ENCODE measurements around the gene MAMDC4.
"Not testable (repeated sequence)": the region's sequence is repeated elsewhere in the genome, so short reads cannot be mapped to it uniquely, and the experiment has no call there.

MAMDC4 gene

GRCh38 chr9:136851941-136852663 lies at the start of gene MAMDC4:
Gene MAMDC4, plus strand, starts transcription at chr9:136852346. Its CDS starts 71 bp downstream, at chr9:136852417.
- DNase-seq = no peak

- not testable (repeated sequence) for DNase-seq
Observed at GRCh38 chr9:136803009-136803550, 49.1 kb upstream of the MAMDC4 start.

GRCh38 chr9:136803551-136804508 lies 48.3 kb upstream of the MAMDC4 start:
- DNase-seq = no peak

- no peak for DNase-seq
Observed at GRCh38 chr9:136804509-136805206, 47.5 kb upstream of the MAMDC4 start.

GRCh38 chr9:136805207-136805740 lies 46.9 kb upstream of the MAMDC4 start:
- DNase-seq = no peak

GRCh38 chr9:136806067-136806466 lies 46.1 kb upstream of the MAMDC4 start:
- no peak for DNase-seq

- DNase-seq = no peak
Observed at GRCh38 chr9:136806631-136807201, 45.4 kb upstream of the MAMDC4 start.

GRCh38 chr9:136807281-136808074 lies 44.7 kb upstream of the MAMDC4 start, which contains the start of gene RABL6:
Gene RABL6, plus strand, starts transcription at chr9:136807948. Its CDS starts 249 bp downstream, at chr9:136808197.
- DNase-seq = peak; percentile 90

GRCh38 chr9:136808075-136808805 lies 43.9 kb upstream of the MAMDC4 start:
- DNase-seq = peak; percentile 47

GRCh38 chr9:136808806-136809158 lies 43.4 kb upstream of the MAMDC4 start:
- peak; percentile 49 for DNase-seq

GRCh38 chr9:136814725-136815421 lies 37.3 kb upstream of the MAMDC4 start:
- DNase-seq = no peak

GRCh38 chr9:136815422-136815782 lies 36.7 kb upstream of the MAMDC4 start:
- no peak for DNase-seq

- DNase-seq = peak; percentile 49
Observed at GRCh38 chr9:136820971-136821825, 30.9 kb upstream of the MAMDC4 start.

- DNase-seq = no peak
Observed at GRCh38 chr9:136821826-136822544, 30.2 kb upstream of the MAMDC4 start.

- no peak for DNase-seq
Observed at GRCh38 chr9:136823136-136824046, 28.8 kb upstream of the MAMDC4 start.

GRCh38 chr9:136824496-136825225 lies 27.5 kb upstream of the MAMDC4 start:
- DNase-seq = no peak
